Measurements from ENCODE around the gene AURKB. TPM values are rescaled to one million over a fixed set of nuclear protein-coding genes. Genes with fewer than 3 reads are reported as not detected.

The AURKB gene
- total RNA-seq (10 to 100 TPM in 4 of 7 donors, 1 to 10 TPM in 3; 2.4 to 21.0 (median 10.6) TPM), polyA plus RNA-seq (10 to 100 TPM in 2 of 3 donors, 1 to 10 TPM in 1; 6.2 to 30.9 (median 10.5) TPM)
- long read RNA-seq, donor 1, transcript AURKB-214 (9 exons, 1,227 nt), result major isoform, 8 of 11 reads
- long read RNA-seq, donor 1, partial matches to known transcripts, result 0 of 11 reads
- long read RNA-seq, donor 1, other reads (novel, unspliced or antisense), result 0 of 11 reads
- long read RNA-seq, donor 2, partial matches to known transcripts, result 0 of 3 reads
- long read RNA-seq, donor 2, other reads (novel, unspliced or antisense), result 0 of 3 reads

GRCh38 chr17:8209907-8210760, at the start of gene AURKB:
AURKB (minus strand) TSS chr17:8210575; CDS start chr17:8210224, 351 bp downstream.
- Histone ChIP-seq H3K9me3 (no peaks in the 10 kb centered on the region), H3K4me1 (peaks cover 6 to 35% (median 19%) of the 10 kb centered on the region in 6 donors), H3K27me3 (replicated peaks in 1 of 7) (no peaks in the 10 kb centered on the region), H3K36me3 (peaks cover 0 to 22% (median 0%) of the 10 kb centered on the region in 6 donors), H3K27ac (peak within 1 kb of the TSS in 7 of 8 donors; percentile 84 to 88 (median 86)), H3K4me3 (peak within 1 kb of the TSS; percentile 40 to 76 (median 54))
- DNase-seq, result peak; percentile 95
- WGBS, 5 donors, result 1 to 2% (median 1%) methylated on average over 43 to 46 of the region's 46 CpGs
- TF ChIP-seq POLR2A (IDR thresholded peaks at IDR 0.05) (no peak), POLR2AphosphoS5 (IDR thresholded peaks at IDR 0.05) (peak; percentile 70 to 81 (median 75)), CTCF (IDR thresholded peaks at IDR 0.05 in 8 of 11, conservative IDR thresholded peaks at IDR 0.05 in 3 of 11) (no peak)
- intact Hi-C loops (cut with DNase I; ENCODE audit: low total_unique reads), result no loop called here

- no peak overlapping the region for H3K27ac ChIP-seq
Measured at GRCh38 chr17:8257801-8258200, 47.4 kb upstream of the AURKB start.

GRCh38 chr17:8256691-8257090, 46.3 kb upstream of the AURKB start:
- TF ChIP-seq POLR2AphosphoS5 (IDR thresholded peaks at IDR 0.05), result no peak
- no peak for TF ChIP-seq CTCF (IDR thresholded peaks at IDR 0.05 in 8 of 11, conservative IDR thresholded peaks at IDR 0.05 in 3 of 11)
- TF ChIP-seq POLR2A (IDR thresholded peaks at IDR 0.05), result no peak
- Histone ChIP-seq H3K9me3 (no peaks in the 10 kb centered on the region), H3K4me3 (no peak overlapping the region), H3K27ac (no peak overlapping the region), H3K36me3 (peaks cover 3 to 82% (median 62%) of the 10 kb centered on the region in 6 donors), H3K4me1 (no peaks in the 10 kb centered on the region), H3K27me3 (replicated peaks in 1 of 7) (no peaks in the 10 kb centered on the region)
- WGBS, 5 donors, result 94 to 100% (median 99%) methylated on average over 6 of the region's 6 CpGs
- intact Hi-C loops (cut with DNase I; ENCODE audit: low total_unique reads), result no loop called here
- no peak for DNase-seq

More at GRCh38 chr17:8257801-8258200, 47.4 kb upstream of the AURKB start:
- intact Hi-C loops (cut with DNase I; ENCODE audit: low total_unique reads), result no loop called here
- 89 to 99% (median 97%) methylated on average over 1 to 8 of the region's 8 CpGs for WGBS, 5 donors
- Histone ChIP-seq H3K4me1 (no peaks in the 10 kb centered on the region), H3K4me3 (no peak overlapping the region), H3K36me3 (peaks cover 3 to 93% (median 70%) of the 10 kb centered on the region in 6 donors), H3K27me3 (replicated peaks in 1 of 7) (no peaks in the 10 kb centered on the region), H3K9me3 (no peaks in the 10 kb centered on the region)
- TF ChIP-seq POLR2A (IDR thresholded peaks at IDR 0.05), result no peak
- no peak for DNase-seq

- Histone ChIP-seq H3K9me3 (no peaks in the 10 kb centered on the region), H3K36me3 (peaks cover 3 to 78% (median 58%) of the 10 kb centered on the region in 6 donors), H3K4me1 (no peaks in the 10 kb centered on the region), H3K27ac (no peak overlapping the region), H3K4me3 (no peak overlapping the region), H3K27me3 (replicated peaks in 1 of 7) (no peaks in the 10 kb centered on the region)
- TF ChIP-seq POLR2A (IDR thresholded peaks at IDR 0.05) (no peak), CTCF (IDR thresholded peaks at IDR 0.05 in 8 of 11, conservative IDR thresholded peaks at IDR 0.05 in 3 of 11) (no peak), POLR2AphosphoS5 (IDR thresholded peaks at IDR 0.05) (no peak)
- intact Hi-C loops (cut with DNase I; ENCODE audit: low total_unique reads), result no loop called here
- WGBS, 5 donors, result 92 to 95% (median 93%) methylated on average over 9 to 10 of the region's 10 CpGs
- DNase-seq, result no peak
Measured at GRCh38 chr17:8256291-8256690, 45.9 kb upstream of the AURKB start.

Measured in spleen (tissue), 13 donors.